Measurements from ENCODE around the gene SLIT3. TPM values are rescaled to one million over a fixed set of nuclear protein-coding genes. Genes with fewer than 3 reads are reported as not detected.
A peak's percentile ranks its signal among the peaks of the same experiment; 100 is the strongest.

The SLIT3 gene
- total and polyA plus RNA-seq, 2 donors from 2014 or later, result 14.5 to 54.1 TPM

DNA sequence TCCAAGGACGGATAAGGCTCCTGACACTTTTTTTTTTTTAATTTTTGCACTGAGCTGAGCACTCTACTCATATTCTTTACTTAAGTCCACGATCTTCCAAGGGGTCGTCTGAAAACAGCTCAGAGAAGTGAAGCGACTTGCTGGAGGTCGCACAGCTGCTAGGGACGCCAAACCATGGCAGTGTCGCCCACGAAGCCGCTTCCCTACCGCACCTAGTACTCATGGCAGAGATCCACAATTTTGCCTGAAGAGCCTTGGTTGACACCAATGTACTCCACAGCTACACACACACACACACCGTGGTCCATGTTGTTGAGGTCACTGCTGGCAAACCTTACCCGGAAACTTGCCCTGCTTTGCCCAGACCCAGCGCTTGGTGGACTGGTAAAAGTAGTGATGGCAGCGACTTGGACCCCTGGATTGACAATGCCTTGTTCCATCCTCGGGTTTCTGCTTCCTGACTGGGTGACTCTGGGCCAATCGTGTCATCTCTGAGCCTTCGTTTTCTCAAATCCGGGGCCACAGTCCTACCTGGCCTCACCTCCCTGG, 521 bp upstream of the SLIT3 start:
- TF ChIP-seq, protein P1, sequence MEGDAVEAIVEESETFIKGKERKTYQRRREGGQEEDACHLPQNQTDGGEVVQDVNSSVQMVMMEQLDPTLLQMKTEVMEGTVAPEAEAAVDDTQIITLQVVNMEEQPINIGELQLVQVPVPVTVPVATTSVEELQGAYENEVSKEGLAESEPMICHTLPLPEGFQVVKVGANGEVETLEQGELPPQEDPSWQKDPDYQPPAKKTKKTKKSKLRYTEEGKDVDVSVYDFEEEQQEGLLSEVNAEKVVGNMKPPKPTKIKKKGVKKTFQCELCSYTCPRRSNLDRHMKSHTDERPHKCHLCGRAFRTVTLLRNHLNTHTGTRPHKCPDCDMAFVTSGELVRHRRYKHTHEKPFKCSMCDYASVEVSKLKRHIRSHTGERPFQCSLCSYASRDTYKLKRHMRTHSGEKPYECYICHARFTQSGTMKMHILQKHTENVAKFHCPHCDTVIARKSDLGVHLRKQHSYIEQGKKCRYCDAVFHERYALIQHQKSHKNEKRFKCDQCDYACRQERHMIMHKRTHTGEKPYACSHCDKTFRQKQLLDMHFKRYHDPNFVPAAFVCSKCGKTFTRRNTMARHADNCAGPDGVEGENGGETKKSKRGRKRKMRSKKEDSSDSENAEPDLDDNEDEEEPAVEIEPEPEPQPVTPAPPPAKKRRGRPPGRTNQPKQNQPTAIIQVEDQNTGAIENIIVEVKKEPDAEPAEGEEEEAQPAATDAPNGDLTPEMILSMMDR (IDR thresholded peaks at IDR 0.05; ENCODE audit: borderline replicate concordance, extremely low read depth, insufficient read depth), result no peak
- intact Hi-C loops (cut with DNase I), result no loop called here
- H3K27me3 ChIP-seq (ENCODE audit: control insufficient read depth, insufficient read depth, low read length), result no peaks in the 10 kb centered on the region
- H3K4me1 ChIP-seq (ENCODE audit: control insufficient read depth in 2 of 3, insufficient read depth in 2 of 3, low read depth in 1 of 3, low read length in 3 of 3), result no peaks in the 10 kb centered on the region
- H3K36me3 ChIP-seq (ENCODE audit: control insufficient read depth in 2 of 3, insufficient read depth in 3 of 3, low read length in 3 of 3), result no peaks in the 10 kb centered on the region
- no peak overlapping the region for H3K9ac ChIP-seq (ENCODE audit: low read length in 3 of 3)
- peak overlapping the region; percentile 32 to 58 (median 35) for H3K4me3 ChIP-seq (ENCODE audit: low read length in 3 of 3)
- H3K9me3 ChIP-seq (ENCODE audit: control insufficient read depth in 2 of 3, insufficient read depth in 1 of 3, low read length in 3 of 3), result no peaks in the 10 kb centered on the region
- FAIRE-seq, result no peak
- peak in 1 of 5 donors; percentile 54 for DNase-seq
- no peak overlapping the region for H3K27ac ChIP-seq (ENCODE audit: low read depth in 2 of 2, low read length in 2 of 2)

DNA sequence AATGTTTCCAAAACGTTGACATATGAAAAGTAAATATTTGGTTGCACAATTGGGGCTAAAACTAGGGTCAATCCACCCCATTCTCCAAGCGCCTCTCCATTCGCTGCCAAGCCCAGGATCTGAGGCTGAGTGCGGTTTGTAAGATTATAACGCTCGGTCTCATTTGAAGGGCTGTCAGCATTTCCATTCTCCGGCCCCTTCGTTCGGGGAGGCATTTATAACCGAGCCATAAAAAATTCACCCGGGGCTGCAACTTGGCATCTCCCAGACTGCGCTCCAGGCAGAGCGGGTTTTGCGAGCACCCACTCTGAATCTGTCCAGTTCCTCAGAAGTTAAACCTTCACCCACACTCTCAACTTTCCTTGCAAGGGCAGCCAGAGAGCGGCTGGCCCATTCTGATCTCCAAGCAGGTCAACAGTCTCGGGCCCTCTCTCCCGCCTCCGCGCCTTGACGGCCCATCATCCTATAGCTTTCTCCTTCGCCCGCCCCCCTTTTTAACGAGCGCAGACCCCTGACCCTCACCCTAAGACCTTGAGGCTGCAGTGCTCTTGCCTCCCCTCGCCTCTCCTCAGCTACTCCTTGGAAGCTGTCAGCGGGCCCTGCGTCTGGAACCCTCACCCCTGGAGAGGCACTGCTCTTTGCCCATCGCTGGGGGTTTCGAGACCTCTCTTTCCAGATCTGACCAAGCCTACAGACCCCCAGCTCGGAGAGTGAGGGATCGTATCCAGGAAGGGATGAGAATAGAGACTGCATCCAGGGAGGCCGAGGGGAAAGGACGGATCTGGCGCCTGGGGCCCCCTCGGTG, 1.1 kb downstream of the SLIT3 start:
- intact Hi-C loops (cut with DNase I), result loop anchor here (10.0 kb wide), 1 partner anchor 315 kb away; no protein-coding TSS in a partner anchor
- Histone ChIP-seq H3K9ac (ENCODE audit: low read length in 3 of 3) (peak overlapping the region in 2 of 3 donors; percentile 6 to 14), H3K27ac (ENCODE audit: low read depth in 2 of 2, low read length in 2 of 2) (peak overlapping the region in 1 of 2 donors; percentile 60)

DNA sequence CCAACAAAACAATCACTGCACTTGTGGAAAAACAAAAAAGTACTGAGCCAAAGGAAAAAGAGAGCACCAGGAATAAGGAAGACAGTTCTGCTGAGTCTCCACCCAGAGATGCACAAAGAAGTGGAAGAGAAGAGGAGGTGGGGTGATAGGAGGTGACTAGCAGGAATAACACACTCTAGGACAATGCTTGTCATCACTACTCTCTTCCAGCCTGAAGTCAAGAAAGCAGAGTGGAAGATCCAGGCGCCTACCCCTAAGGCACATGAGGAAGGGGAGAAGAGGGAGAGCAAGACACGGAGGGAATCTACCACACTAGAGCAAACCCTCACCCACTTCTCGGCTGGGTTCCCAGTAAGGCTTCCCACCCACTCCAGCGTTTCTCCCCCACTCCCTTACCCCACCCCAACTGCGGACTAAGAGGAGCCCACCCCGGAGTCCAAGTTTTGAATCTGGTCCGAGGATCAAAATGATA, 1.7 kb downstream of the SLIT3 start:
- Histone ChIP-seq H3K36me3 (ENCODE audit: control insufficient read depth in 2 of 3, insufficient read depth in 3 of 3, low read length in 3 of 3) (no peaks in the 10 kb centered on the region), H3K4me3 (ENCODE audit: low read length in 3 of 3) (peak overlapping the region; percentile 28 to 51 (median 36)), H3K9me3 (ENCODE audit: control insufficient read depth in 2 of 3, insufficient read depth in 1 of 3, low read length in 3 of 3) (no peaks in the 10 kb centered on the region), H3K27me3 (ENCODE audit: control insufficient read depth, insufficient read depth, low read length) (no peaks in the 10 kb centered on the region), H3K9ac (ENCODE audit: low read length in 3 of 3) (peak overlapping the region in 1 of 3 donors; percentile 6), H3K27ac (ENCODE audit: low read depth in 2 of 2, low read length in 2 of 2) (no peak overlapping the region), H3K4me1 (ENCODE audit: control insufficient read depth in 2 of 3, insufficient read depth in 2 of 3, low read depth in 1 of 3, low read length in 3 of 3) (no peaks in the 10 kb centered on the region)
- intact Hi-C loops (cut with DNase I), result loop anchor here (10.0 kb wide), 1 partner anchor 314 kb away; no protein-coding TSS in a partner anchor
- FAIRE-seq (no peak), DNase-seq (peak in 1 of 5 donors; percentile 12)
- TF ChIP-seq, protein P1 (IDR thresholded peaks at IDR 0.05; ENCODE audit: borderline replicate concordance, extremely low read depth, insufficient read depth), result no peak

More for the DNA sequence above, 1.1 kb downstream of the SLIT3 start:
- TF ChIP-seq, protein P1 (IDR thresholded peaks at IDR 0.05; ENCODE audit: borderline replicate concordance, extremely low read depth, insufficient read depth), result no peak
- no peaks in the 10 kb centered on the region for H3K4me1 ChIP-seq (ENCODE audit: control insufficient read depth in 2 of 3, insufficient read depth in 2 of 3, low read depth in 1 of 3, low read length in 3 of 3)
- no peaks in the 10 kb centered on the region for H3K9me3 ChIP-seq (ENCODE audit: control insufficient read depth in 2 of 3, insufficient read depth in 1 of 3, low read length in 3 of 3)
- no peaks in the 10 kb centered on the region for H3K27me3 ChIP-seq (ENCODE audit: control insufficient read depth, insufficient read depth, low read length)
- no peaks in the 10 kb centered on the region for H3K36me3 ChIP-seq (ENCODE audit: control insufficient read depth in 2 of 3, insufficient read depth in 3 of 3, low read length in 3 of 3)
- peak overlapping the region; percentile 36 to 51 (median 42) for H3K4me3 ChIP-seq (ENCODE audit: low read length in 3 of 3)
- FAIRE-seq (no peak), DNase-seq (peak; percentile 26 to 72 (median 56))
